ENCODE data around the gene INO80E. TPM values are rescaled to one million over a fixed set of nuclear protein-coding genes. Genes with fewer than 3 reads are reported as not detected.

The INO80E gene
- polyA plus RNA-seq, 1 of the 3 experiments (the other 2 are of a cell fraction) = 46.6 TPM

DNA sequence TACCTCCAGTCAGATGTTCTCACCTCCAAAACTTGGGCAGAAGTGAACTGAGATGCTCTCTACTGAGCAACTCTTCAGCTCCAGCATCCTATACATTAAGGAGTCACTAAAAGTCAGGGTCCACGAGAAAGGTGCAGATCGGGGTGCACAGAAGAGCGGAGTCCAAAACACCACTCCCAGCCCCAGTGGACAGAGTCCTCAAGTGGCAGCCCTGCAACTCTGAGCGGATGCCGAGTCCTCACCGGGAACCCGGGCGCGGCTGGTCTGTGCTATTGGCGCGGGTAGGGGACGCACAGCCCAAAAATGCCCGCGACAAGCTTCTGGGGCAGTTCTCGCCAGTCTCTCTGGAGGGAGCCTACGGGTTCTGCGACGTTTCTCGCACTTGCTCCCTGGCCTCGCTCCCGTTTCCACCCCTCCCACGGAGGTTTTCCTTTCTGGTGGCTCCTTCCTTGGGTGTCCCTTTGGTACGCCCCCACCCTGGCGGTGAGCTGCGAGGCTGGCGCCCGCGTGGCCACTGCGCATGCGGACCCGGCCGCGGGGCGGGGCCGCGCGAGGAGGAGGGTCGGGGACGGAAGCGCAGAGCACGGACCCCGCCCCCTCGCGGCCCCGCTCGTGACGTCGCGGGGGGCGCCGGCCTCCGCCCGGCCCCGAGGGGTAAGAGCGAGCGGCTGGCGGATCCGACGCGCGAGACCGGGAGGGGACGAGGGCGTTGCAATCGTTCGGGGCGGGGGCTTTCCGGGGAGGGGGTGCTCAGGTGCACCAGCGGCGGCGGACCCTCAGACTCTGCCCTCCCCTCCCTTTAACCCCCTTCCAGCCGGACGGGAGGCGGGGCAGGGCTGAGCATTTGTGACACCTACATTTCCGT lies 34.3 kb upstream of the INO80E start, which contains the start of gene TMEM219 (continued):
- TF ChIP-seq RAD21 (IDR thresholded peaks at IDR 0.05; ENCODE audit: low read length) = no peak

DNA sequence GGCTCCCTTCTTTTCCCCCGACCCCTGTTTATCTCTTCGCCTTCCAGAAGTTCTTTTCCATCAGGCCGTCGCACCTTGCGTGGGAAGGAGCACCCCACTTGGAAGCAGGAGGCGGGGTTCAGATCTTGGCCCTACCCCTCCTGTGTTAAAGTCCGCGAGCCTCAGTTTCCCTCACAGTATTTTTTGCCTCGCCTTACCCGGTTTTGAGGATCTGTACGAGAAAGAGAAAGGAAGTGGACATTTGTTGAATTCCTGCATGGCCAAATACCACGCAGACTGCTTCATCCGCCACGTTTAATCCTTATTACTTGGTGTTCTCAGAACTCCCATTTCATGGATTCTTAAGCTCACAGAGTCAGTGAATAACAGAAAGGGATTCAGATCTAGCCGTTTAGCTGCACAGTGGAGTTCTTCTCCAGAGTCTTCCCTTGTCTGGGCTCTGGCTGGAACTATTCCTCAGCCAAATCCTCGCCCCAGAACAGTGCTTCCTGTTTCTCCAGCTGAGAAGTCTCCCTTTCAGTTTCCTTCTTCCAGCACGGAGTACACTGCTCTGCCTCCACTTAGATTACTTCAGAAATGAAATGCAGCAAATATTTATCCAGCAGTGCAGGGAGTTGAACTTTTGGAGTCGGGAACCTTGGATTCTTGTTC lies 33.6 kb upstream of the INO80E start:
- Histone ChIP-seq H3K79me2 (ENCODE audit: insufficient read depth) (peaks cover 2% of the 10 kb centered on the region), H3K4me3 (ENCODE audit: low read depth in 2 of 2, low read length in 1 of 2) (peak overlapping the region; percentile 66 to 78), H3K36me3 (replicated peaks in 1 of 2; ENCODE audit: control insufficient read depth in 1 of 2, insufficient read depth in 2 of 2, low read length in 1 of 2) (peaks cover 0 to 5% of the 10 kb centered on the region in 2 experiments), H3K27me3 (ENCODE audit: insufficient read depth) (no peaks in the 10 kb centered on the region), H2AFZ (ENCODE audit: low read depth) (peak overlapping the region; percentile 96), H3F3A (replicated peaks; ENCODE audit: insufficient read depth) (peaks cover 7% of the 10 kb centered on the region), H3K4me1 (ENCODE audit: control insufficient read depth in 1 of 2, insufficient read depth in 2 of 2, low read depth in 1 of 2, low read length in 1 of 2) (peaks cover 0 to 15% of the 10 kb centered on the region in 2 experiments; a peak in 1 of 4 replicates), H3K9me3 (no peaks in the 10 kb centered on the region), H4K20me1 (ENCODE audit: insufficient read depth) (no peaks in the 10 kb centered on the region), H3K4me2 (peak overlapping the region; percentile 97), H3K27ac (ENCODE audit: low read depth in 2 of 2, low read length in 1 of 2) (peak overlapping the region; percentile 63 to 69; a peak in 3 of 4 replicates), H3K9ac (peak overlapping the region; percentile 77), H3K9me2 (no peaks in the 10 kb centered on the region)
- no peak for TF ChIP-seq EZH2phosphoT487 (IDR thresholded peaks at IDR 0.05; ENCODE audit: borderline replicate concordance, low read depth)
- no peak for TF ChIP-seq CHD2 (IDR thresholded peaks at IDR 0.05; ENCODE audit: low read length, partially characterized antibody)
- ChIA-PET CTCF (interaction anchor here (0.8 to 1.8 kb wide), 4 partner anchors 11 to 63 kb away, joined by 4 to 6 read pairs (median 5); partner anchors contain the start of genes ASPHD1 and SEZ6L2), POLR2A (interaction anchor here (0.6 to 1.9 kb wide), 8 partner anchors 11 to 128 kb away, joined by 3 to 10 read pairs (median 3); partner anchors contain the start of genes KCTD13, SEZ6L2 and TAOK2)
- 21% methylated on average over 18 of the region's 18 CpGs for WGBS (ENCODE audit: low lambda C conversion rate)
- no peak for DNase-seq

DNA sequence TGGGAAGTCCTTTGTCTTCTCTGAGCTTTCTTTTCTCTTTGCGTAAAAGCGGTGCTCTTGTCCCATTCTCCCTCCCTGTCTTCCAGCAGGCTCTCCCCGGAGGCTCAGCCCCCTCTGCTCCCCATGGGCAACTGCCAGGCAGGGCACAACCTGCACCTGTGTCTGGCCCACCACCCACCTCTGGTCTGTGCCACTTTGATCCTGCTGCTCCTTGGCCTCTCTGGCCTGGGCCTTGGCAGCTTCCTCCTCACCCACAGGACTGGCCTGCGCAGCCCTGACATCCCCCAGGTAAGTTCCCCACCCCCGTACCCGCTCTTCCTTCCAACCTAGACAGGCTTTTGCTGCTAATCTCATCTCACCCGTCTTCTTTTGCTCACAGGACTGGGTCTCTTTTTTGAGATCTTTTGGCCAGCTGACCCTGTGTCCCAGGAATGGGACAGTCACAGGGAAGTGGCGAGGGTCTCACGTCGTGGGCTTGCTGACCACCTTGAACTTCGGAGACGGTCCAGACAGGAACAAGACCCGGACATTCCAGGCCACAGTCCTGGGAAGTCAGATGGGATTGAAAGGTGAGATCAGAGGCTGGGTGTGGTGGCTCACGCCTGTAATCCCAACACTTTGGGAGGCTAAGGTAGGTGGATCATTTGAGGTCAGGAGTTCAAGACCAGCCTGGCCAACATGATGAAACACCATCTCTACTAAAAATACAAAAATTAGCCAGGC lies 32.9 kb upstream of the INO80E start:
- Histone ChIP-seq H3K4me1 (ENCODE audit: control insufficient read depth in 1 of 2, insufficient read depth in 2 of 2, low read depth in 1 of 2, low read length in 1 of 2) (peaks cover 0 to 15% of the 10 kb centered on the region in 2 experiments; a peak in 1 of 4 replicates), H3K9me3 (no peaks in the 10 kb centered on the region), H3K4me2 (peak overlapping the region; percentile 97), H2AFZ (ENCODE audit: low read depth) (no peak overlapping the region), H4K20me1 (ENCODE audit: insufficient read depth) (no peaks in the 10 kb centered on the region), H3K36me3 (replicated peaks in 1 of 2; ENCODE audit: control insufficient read depth in 1 of 2, insufficient read depth in 2 of 2, low read length in 1 of 2) (peaks cover 3 to 5% of the 10 kb centered on the region in 2 experiments), H3K4me3 (ENCODE audit: low read depth in 2 of 2, low read length in 1 of 2) (peak overlapping the region; percentile 66 to 78; a peak in 3 of 4 replicates), H3F3A (replicated peaks; ENCODE audit: insufficient read depth) (peaks cover 7% of the 10 kb centered on the region), H3K27me3 (ENCODE audit: insufficient read depth) (no peaks in the 10 kb centered on the region), H3K27ac (ENCODE audit: low read depth in 2 of 2, low read length in 1 of 2) (peak overlapping the region in 1 of 2 experiments; percentile 69; a peak in 1 of 4 replicates), H3K9me2 (no peaks in the 10 kb centered on the region), H3K79me2 (ENCODE audit: insufficient read depth) (peaks cover 2% of the 10 kb centered on the region), H3K9ac (peak overlapping the region; percentile 77; the same call in 1 of the 2 replicates)
- TF ChIP-seq RCOR1 (IDR thresholded peaks at IDR 0.05; ENCODE audit: low read length) = no peak
- no peak for TF ChIP-seq TCF12 (IDR thresholded peaks at IDR 0.05)
- TF ChIP-seq NRF1 (IDR thresholded peaks at IDR 0.05; ENCODE audit: low read depth, low read length) = no peak
- TF ChIP-seq, protein P1, sequence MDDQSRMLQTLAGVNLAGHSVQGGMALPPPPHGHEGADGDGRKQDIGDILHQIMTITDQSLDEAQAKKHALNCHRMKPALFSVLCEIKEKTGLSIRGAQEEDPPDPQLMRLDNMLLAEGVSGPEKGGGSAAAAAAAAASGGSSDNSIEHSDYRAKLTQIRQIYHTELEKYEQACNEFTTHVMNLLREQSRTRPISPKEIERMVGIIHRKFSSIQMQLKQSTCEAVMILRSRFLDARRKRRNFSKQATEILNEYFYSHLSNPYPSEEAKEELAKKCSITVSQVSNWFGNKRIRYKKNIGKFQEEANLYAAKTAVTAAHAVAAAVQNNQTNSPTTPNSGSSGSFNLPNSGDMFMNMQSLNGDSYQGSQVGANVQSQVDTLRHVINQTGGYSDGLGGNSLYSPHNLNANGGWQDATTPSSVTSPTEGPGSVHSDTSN (IDR thresholded peaks at IDR 0.05) = no peak
- TF ChIP-seq TAF1 (IDR thresholded peaks at IDR 0.05; ENCODE audit: borderline replicate concordance, low read depth, low read length) = no peak
- TF ChIP-seq, protein P2, sequence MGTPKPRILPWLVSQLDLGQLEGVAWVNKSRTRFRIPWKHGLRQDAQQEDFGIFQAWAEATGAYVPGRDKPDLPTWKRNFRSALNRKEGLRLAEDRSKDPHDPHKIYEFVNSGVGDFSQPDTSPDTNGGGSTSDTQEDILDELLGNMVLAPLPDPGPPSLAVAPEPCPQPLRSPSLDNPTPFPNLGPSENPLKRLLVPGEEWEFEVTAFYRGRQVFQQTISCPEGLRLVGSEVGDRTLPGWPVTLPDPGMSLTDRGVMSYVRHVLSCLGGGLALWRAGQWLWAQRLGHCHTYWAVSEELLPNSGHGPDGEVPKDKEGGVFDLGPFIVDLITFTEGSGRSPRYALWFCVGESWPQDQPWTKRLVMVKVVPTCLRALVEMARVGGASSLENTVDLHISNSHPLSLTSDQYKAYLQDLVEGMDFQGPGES (IDR thresholded peaks at IDR 0.05; ENCODE audit: low read depth, low read length) = no peak
- CTCF ChIA-PET = interaction anchor here (0.8 to 1.8 kb wide), 3 partner anchors 11 to 42 kb away, joined by 4 to 6 read pairs (median 5); no protein-coding TSS in a partner anchor
- WGBS (ENCODE audit: low lambda C conversion rate) = 96% methylated on average over 14 of the region's 14 CpGs
- POLR2A ChIA-PET = interaction anchor here (0.7 kb wide), 1 partner anchor 63 kb away, joined by 3 read pairs; the partner anchor contains the start of gene SEZ6L2
- DNase-seq = no peak

Measured in SK-N-SH (cell line).